Nephron (organoid): ENCODE data around the gene ARHGAP15.
A peak's percentile ranks its signal among the peaks of the same experiment; 100 is the strongest.

Source experiments
- H3K27ac Mint-ChIP-seq, 3 experiments: 2 replicates each; pipeline ENCODE4 v1.8.0; 2020; ENCODE audit warnings: mixed read lengths in 3 of 3, mild to moderate bottlenecking in 2 of 3, moderate library complexity in 1 of 3
- H3K27me3 Mint-ChIP-seq: 2 replicates; pipeline ENCODE4 v1.8.0; 2021; ENCODE audit warnings: low read depth, mild to moderate bottlenecking, moderate library complexity, mixed read lengths
- H3K36me3 Mint-ChIP-seq: 2 replicates; pipeline ENCODE4 v1.8.0; 2020; ENCODE audit warnings: low read depth, mixed read lengths
- H3K4me1 Mint-ChIP-seq: 2 replicates; pipeline ENCODE4 v1.8.0; 2020; ENCODE audit warnings: mixed read lengths
- H3K4me3 Mint-ChIP-seq, 3 experiments: 2 replicates each; pipeline ENCODE4 v1.8.0; 2020; ENCODE audit warnings: mild to moderate bottlenecking in 3 of 3, mixed read lengths in 3 of 3, moderate library complexity in 2 of 3
- H3K9me3 Mint-ChIP-seq: 2 replicates; pipeline ENCODE4 v1.8.0; 2020; ENCODE audit warnings: mixed read lengths
- CTCF ChIP-seq, 3 experiments: fragments of 200-600 bp; sonication (generic); IDR thresholded peaks; one replicate each; pipeline ENCODE4 v1.5.0; 2021; ENCODE audit warnings: antibody characterized with exemption in 3 of 3; ENCODE audit not compliant: unreplicated experiment in 3 of 3

Gene ARHGAP15

GRCh38 chr2:143696651-143697050 is 567.4 kb downstream of the ARHGAP15 start:
- no peaks in the 10 kb centered on the region for H3K27me3 Mint-ChIP-seq
- H3K4me1 Mint-ChIP-seq = peaks cover 61% of the 10 kb centered on the region
- no peak for TF ChIP-seq CTCF (IDR thresholded peaks at IDR 0.05; ENCODE audit: unreplicated experiment in 3 of 3)
- H3K27ac Mint-ChIP-seq = no peak overlapping the region
- H3K4me3 Mint-ChIP-seq = no peak overlapping the region
- H3K9me3 Mint-ChIP-seq = peaks cover 3% of the 10 kb centered on the region
- H3K36me3 Mint-ChIP-seq = no peaks in the 10 kb centered on the region

- no peak for TF ChIP-seq CTCF (IDR thresholded peaks at IDR 0.05; ENCODE audit: unreplicated experiment in 3 of 3)
- H3K36me3 Mint-ChIP-seq = no peaks in the 10 kb centered on the region
- H3K27me3 Mint-ChIP-seq = no peaks in the 10 kb centered on the region
- H3K4me1 Mint-ChIP-seq = peaks cover 53% of the 10 kb centered on the region
- peaks cover 3% of the 10 kb centered on the region for H3K9me3 Mint-ChIP-seq
- peak overlapping the region in 2 of 3 experiments; percentile 21 to 54 for H3K27ac Mint-ChIP-seq
- H3K4me3 Mint-ChIP-seq = no peak overlapping the region
These were observed 568.5 kb downstream of the ARHGAP15 start for GRCh38 chr2:143697744-143698143.

GRCh38 chr2:143698352-143698751 is 569.1 kb downstream of the ARHGAP15 start:
- Mint-ChIP-seq H3K4me1 (peaks cover 50% of the 10 kb centered on the region), H3K36me3 (no peaks in the 10 kb centered on the region), H3K4me3 (no peak overlapping the region), H3K27me3 (no peaks in the 10 kb centered on the region), H3K9me3 (peaks cover 3% of the 10 kb centered on the region), H3K27ac (peak overlapping the region in 2 of 3 experiments; percentile 0 to 6)
- no peak for TF ChIP-seq CTCF (IDR thresholded peaks at IDR 0.05; ENCODE audit: unreplicated experiment in 3 of 3)

GRCh38 chr2:143698888-143699570 is 569.8 kb downstream of the ARHGAP15 start:
- H3K4me3 Mint-ChIP-seq = no peak overlapping the region
- no peaks in the 10 kb centered on the region for H3K36me3 Mint-ChIP-seq
- H3K27me3 Mint-ChIP-seq = no peaks in the 10 kb centered on the region
- H3K9me3 Mint-ChIP-seq = peaks cover 3% of the 10 kb centered on the region
- TF ChIP-seq CTCF (IDR thresholded peaks at IDR 0.05; ENCODE audit: unreplicated experiment in 3 of 3) = no peak
- peaks cover 45% of the 10 kb centered on the region for H3K4me1 Mint-ChIP-seq
- H3K27ac Mint-ChIP-seq = peak overlapping the region in 2 of 3 experiments; percentile 0 to 6

GRCh38 chr2:143700865-143701264 is 571.6 kb downstream of the ARHGAP15 start:
- peaks cover 3% of the 10 kb centered on the region for H3K9me3 Mint-ChIP-seq
- no peaks in the 10 kb centered on the region for H3K36me3 Mint-ChIP-seq
- peak overlapping the region; percentile 79 to 88 (median 83) for H3K27ac Mint-ChIP-seq
- peaks cover 56% of the 10 kb centered on the region for H3K4me1 Mint-ChIP-seq
- no peak for TF ChIP-seq CTCF (IDR thresholded peaks at IDR 0.05; ENCODE audit: unreplicated experiment in 3 of 3)
- no peaks in the 10 kb centered on the region for H3K27me3 Mint-ChIP-seq
- H3K4me3 Mint-ChIP-seq = no peak overlapping the region

- Mint-ChIP-seq H3K27ac (peak overlapping the region in 2 of 3 experiments; percentile 12 to 83), H3K4me1 (peaks cover 59% of the 10 kb centered on the region), H3K4me3 (no peak overlapping the region), H3K9me3 (peaks cover 3% of the 10 kb centered on the region), H3K27me3 (no peaks in the 10 kb centered on the region), H3K36me3 (no peaks in the 10 kb centered on the region)
- TF ChIP-seq CTCF (IDR thresholded peaks at IDR 0.05; ENCODE audit: unreplicated experiment in 3 of 3) = no peak
These were observed 572.6 kb downstream of the ARHGAP15 start for GRCh38 chr2:143701785-143702184.
